ENCODE data around the gene NUDT9.
A peak's percentile ranks its signal among the peaks of the same experiment; 100 is the strongest.
"Not testable (repeated sequence)": the region's sequence is repeated elsewhere in the genome, so short reads cannot be mapped to it uniquely, and the experiment has no call there.

The NUDT9 gene

DNA sequence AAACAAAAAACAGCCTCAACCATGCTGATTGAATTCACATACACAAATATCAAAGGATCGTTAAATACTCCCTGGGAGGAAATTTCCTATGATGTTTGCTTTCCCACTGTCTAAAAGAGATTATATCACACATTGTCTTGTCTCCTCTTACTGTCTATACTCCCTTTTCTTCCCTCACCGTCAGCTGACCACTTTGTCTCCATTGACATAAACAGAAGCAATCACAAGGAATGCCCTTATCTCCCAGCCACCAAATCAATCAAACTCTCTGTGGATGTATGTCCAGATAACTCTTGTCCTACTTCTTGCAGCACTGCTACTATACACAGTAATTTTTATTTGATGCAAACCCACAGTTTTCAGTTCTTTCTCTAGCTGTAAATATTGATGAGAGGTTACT, 12.2 kb upstream of the NUDT9 start:
- no peak for DNase-seq

DNA sequence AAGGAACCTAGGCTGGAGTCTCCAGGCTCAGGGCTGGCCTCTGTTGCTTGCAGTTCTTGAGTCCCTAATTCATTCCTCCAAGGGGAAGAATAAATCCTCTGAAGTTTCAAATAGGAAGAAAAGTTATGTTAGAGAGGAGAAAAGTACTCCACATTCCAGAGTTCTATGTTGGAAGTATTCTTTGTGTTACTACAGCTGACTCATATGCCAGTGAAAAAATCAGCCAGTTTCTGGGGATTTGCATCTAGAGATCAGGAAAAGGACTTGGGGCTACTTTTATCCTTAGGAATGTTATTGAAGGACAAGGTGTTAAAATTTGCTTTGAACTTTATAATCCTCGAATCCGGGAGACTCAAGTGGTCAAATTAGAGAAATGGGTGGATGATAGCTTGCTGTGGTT, 11.7 kb upstream of the NUDT9 start:
- DNase-seq: no peak

DNA sequence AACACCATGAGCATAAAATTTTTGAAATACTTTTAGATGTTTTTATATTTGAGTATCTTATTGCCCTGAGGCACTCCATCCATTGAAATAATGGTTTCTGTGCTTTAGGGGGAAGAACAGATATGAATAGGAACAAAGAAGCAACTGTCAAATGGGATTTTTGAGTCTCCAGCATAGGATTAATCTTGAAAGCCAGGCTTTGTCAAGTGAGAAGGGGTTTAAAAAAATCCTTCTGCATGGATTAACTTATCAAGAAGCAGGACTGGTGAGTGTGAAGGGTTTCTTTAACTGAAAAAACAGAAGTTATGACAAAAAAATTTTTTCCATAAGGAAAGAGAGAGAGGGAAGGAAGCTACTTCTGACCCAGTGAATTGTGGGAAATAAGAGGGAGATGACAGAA, 7.6 kb upstream of the NUDT9 start:
- DNase-seq: no peak

DNA sequence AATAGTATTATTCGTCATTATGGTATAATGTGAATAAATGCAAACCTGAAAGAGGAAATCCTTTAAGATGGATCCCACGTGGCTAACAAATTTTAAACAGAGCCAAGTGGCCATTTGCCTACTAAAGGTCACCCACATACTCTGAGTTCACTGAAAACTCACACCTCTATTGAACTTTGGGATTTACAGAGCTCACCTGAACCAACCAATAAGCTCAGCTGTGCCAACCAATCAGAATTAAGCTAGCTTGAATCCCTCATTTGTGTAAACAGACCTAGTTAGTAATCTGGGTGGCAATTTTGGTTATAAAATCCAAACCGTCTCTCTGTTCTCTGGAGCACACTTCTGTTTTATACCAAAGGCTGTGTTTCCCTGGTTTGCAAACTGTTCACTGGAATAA, 5.4 kb upstream of the NUDT9 start:
- DNase-seq: no peak

DNA sequence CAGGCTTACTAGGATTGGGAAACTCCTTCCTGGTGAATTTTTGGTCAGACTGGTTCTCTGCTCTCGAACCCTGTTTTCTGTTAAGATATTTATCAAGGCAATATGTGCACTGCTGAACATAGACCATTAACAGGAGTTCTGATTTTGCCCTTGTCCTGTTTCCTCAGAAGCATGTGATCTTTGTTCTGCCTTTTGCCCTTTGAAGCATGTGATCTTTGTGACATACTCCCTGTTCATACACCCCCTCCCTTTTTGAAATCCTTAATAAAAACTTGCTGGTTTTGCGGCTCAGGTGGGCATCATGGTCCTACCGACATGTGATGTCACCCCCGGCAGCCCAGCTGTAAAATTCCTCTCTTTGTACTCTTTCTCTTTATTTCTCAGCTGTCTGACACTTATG, 4.0 kb upstream of the NUDT9 start:
- not testable (repeated sequence) for DNase-seq

DNA sequence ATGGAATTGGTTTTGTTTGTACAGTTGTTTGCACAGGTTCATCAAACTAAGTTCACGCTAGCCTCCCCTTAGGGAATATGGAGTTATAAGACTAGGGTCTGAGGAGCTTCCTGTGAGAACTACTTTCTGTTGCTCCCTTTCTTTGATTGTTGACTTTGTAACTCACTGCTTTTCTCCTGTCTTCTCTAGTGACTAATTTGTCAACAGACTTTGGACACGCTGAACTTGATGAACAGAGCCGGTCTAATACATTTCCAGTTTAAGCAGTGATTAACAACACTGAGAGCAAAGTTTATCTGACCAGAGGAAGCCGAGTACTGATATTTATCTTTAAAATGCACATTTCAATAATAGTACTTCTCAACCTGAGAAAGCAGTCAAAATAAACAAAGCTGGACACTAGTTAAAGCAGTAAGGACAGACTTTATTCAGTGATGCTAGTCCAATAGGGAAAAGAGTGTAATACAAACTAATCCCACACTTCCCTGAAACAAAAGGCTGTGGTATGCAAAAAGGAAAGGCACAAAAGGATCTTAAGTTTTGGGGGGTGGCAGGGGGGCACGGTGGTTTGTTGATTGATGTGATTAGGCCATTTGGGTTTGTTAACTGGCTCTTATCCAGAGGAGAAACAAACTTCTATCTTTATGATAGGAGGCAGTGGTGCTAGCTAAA, 2.7 kb upstream of the NUDT9 start:
- no peak for DNase-seq

DNA sequence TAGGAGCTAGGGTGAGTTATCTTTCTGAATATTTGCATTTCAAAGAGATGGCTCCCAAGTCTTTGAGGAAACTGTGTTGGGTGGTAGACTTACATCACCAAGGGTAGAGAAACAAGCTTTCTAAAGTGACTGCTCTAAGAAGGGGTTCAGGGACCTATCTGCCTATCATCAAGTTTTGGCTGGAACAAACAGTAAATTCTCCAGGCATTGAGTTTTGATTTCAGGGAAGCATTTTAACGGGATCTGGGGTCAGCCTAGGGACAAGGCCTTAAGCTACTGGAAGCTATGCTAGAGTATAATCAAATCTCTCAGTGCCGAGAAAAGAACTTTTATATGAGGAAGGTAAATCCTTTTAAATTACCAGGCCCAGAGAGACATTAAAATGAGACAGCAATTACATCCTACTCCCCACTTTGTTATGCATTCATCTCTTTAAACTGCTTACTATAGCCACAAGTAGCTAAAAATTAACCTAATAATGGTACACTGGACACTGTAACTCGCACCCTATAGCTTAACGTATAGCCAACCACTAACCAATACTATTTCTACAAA, 2.0 kb upstream of the NUDT9 start:
- DNase-seq: no peak

DNA sequence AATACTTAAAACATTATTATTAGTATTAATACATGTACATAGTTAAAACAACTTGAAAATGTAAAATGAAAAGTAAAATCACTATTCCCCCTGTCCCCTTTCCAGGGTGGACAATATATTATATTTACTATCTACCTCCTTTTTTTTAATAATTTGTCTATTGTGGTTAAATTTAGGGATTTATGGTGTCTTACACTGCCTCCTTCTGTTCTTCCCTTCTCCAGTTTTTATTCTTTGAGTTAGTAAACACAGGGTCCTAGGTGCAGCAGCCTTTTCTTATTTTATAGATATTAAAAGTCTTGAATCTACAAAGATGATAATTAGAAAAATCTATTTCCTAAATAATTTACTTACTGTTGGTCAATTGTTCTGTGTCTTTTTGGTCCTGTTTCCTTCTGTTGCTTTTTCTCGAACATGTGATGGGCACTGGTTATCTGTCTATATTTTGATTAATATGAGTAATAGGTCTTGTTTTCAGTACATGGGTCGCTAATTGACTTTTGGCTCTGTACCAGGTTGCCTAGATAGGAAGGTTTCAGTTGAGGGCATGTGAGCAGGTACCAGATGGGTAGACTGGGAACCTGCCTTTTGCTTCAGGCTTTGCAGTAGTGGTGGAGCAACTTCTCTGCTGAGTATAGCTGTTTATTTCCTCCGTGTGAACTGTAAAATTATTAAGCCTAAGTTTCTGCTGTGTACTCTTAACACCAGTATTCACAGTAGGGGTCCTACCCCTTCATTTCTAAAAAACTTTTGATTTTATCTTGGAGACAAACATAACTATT, 1.1 kb downstream of the NUDT9 start:
- DNase-seq: no peak

DNA sequence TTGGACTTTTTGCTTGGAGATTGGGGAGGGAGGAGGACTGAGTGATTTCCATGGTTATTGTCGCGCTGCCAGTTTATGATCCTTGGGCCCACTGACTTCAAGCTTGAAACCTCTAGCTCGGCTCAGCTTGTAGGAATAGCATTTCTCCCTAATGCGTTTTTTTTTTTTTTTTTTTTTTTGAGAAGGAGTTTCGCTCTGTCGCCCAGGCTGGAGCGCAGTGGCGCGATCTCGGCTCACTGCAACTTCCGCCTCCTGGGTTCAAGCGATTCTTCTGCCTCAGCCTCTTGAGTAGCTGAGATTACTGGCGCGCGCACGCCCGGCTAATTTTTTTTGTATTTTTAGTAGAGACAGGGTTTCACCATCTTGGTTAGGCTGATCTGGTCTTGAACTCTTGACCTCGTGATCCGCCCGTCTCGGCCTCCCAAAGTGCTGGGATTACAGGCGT, 1.7 kb downstream of the NUDT9 start:
- DNase-seq: not testable (repeated sequence)

DNA sequence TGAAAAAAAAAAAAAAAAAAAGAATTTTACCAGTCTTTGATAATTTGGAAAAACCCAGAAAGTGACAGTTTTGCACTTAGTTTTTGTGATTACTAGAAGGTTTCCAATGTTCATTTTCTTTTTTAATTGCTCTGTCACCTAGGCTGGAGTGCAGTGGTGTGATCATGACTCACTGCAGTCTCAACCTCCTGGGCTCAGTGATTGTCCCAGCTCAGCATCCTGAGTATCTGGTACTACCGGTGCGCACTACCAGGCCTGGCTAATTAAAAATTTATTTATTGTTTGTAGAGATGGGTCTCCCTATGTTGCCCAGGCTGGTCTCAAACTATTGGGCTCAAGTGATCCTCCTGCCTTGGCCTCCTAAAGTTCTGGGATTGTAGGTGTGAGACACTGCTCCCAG, 3.3 kb downstream of the NUDT9 start:
- no peak for DNase-seq

DNA sequence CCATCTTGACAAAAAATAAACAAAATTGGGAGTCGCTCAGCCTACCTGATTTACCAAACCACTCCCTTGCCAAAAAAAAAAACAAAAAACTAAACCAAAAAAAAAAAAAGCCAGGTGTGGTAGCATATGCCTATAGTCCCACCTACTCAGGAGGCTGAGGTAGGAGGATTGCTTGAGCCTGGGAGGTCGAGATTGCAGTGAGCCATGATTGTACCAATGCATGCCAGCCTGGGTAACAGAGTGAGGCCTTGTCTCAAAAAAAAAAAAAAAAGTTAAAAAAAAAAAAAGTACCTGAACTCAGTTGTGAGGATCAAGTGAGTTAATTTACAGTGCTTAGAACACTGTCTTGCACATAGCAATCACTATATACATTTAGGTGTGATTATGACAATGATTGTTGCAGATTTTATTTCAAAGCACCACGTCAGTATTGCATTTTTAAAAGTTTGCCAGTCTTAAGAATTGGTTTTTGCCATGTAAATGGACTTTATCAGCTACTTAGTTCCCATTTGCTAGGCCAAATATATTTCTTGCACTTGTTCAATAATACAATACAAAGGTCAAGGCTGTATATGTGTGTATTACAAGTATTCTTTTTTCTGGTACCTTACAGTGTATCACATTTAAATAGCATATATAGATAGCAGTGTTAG, 4.6 kb downstream of the NUDT9 start:
- no peak for DNase-seq

DNA sequence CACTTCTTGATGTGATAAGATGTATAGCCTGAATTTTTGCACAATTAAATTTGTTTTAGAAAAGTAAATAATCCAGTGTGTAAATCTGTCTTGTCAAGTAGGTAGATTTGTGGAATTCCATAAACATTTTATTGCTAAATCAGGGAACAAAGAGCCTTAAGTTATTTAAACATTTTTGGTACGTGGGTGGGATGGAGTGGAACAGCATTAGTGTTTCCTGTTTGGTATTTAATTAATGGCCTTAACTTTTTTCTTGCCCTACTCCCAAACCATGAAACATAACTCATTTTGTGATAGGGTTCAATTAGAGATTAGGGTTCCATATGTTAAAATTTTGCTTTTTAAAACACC, 5.1 kb downstream of the NUDT9 start:
- DNase-seq: no peak

DNA sequence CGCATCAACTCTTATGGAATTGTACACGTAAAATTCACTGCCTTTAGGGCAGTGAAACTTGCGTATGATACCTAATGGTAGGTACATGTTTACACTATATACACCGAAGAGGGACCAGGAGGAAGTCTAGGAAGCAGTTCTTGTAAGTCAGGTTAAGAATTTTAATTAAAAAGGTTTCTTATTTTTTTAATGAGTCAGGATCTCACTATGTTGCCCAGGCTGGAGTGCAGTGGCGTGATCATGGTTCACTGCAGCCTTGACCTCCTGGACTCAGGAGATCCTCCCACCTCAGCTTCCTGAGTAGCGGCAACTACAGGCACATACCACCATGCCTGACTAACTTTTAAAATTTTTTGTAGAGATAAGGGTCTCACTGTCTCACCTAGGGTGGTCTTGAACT, 6.6 kb downstream of the NUDT9 start:
- DNase-seq: no peak

DNA sequence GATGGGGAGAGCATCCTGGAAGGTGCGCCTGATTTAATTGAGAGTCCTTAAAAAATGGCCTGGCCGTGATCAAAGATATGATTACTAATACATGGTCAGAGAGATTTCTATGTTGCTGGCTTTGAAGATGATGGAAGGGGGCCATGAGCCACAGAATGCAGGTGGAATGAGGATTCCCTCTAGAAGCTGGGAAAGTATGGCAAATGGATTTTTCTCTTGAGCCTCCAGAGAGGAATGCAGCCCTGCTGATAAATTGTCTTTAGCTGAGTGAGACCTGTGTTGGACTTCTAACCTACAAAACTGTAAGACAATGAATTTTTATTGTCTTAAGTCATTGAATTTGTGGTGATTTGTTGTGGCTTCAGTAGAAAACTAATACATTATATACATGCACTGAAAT, 7.7 kb downstream of the NUDT9 start:
- no peak for DNase-seq

DNA sequence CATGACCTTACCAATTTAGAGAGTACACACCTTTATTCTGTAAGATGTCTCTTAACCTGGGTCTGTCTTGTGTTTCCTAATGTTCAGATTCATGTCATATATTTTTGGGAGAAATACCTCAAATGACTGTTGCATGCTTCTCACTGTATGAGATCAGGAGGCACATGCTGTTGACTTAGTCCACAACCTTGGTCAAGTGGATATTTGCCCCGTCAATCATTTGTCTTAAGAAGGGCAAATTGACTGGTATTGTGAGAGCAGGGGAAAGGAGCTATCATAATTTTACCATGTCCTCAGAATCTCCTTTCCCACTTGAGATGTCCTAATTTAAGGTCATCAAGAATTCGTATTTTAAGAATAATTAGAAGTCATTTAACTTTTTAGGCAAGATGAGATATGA, 11.0 kb downstream of the NUDT9 start:
- no peak for DNase-seq

DNA sequence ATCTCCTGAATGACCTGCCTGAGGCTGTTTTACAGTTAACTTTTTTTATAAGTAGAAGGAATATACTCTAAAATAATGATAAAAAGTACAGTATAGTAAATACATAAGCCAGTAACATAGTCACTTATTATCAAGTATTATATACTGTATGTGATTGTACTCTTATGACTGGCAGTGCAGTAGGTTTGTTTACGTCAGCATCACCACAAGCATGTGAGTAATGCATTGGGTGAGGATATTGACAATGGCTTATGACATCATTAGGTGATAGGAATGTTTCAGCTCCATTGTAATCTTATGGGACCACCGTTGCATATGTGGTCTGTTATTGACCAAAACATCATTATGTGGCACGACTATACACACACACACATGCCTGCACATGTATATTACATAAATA, 20.5 kb downstream of the NUDT9 start:
- no peak for DNase-seq

DNA sequence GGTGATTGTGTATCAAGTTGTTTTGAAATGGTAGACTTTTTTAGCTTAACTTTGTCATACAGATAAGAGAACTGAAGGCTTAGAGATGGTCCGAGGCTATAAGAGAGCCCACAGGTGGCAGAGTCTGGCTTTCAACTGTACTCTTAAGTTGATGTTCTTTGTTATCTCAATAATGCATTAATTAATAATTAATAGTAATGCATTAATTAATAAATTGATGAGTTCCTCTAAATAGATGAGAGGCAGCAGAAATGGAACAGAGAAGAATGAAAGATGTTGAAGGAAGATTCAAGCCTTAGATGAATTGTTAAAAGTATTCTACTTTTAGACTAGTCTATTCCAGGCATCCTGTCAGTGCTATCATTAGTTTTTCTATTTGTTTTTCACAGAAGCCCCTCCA, 22.4 kb downstream of the NUDT9 start:
- no peak for DNase-seq

DNA sequence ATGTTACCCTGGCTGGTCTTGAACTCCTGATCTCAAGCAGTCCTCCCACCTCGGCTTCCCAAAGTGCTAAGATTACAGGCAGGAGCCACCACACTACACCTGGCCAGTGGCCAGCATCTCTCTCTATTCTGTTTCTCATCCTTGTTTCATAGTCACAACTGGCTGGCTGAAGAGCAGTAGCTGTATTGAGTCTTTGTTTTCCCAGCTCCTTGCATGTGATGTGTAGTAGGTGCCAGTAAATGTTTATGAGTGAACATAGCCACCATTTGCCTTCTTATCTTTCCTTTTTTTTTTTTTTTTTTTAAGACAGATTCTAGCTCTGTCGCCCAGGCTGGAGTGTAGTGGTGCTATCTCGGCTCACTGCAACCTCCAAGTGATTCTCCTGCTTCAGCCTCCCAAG, 23.6 kb downstream of the NUDT9 start:
- no peak for DNase-seq

DNA sequence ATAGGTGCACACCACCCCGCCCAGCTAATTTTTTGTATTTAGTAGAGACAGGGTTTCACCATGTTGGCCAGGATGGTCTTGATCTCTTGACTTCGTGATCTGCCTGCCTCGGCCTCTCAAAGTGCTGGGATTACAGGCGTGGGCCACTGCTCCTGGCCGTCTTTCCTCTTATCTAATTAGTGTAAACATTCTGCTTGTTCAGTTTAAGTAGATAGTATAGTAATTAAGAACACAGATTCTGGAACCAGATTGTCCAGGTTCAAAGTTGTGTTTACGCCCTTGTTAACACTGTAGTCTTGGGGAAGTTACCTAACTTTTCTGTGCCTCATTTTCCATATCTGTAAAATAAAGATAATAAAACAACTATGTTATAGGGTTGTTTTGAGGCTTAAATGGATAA, 24.0 kb downstream of the NUDT9 start:
- not testable (repeated sequence) for DNase-seq

DNA sequence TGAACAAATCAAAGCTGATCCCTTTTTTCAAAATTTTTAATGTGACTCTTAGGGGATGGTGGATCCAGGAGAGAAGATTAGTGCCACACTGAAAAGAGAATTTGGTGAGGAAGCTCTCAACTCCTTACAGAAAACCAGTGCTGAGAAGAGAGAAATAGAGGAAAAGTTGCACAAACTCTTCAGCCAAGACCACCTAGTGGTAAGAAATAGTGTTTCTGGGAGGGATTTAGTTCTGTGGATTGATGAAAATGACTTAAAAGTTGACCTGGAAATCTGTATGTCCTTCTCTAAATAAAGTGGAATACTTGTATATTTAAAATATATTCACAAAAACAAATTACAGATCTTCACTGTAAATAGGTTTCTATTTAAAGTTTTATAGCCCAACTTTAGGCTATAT, 29.2 kb downstream of the NUDT9 start:
- DNase-seq: no peak

DNA sequence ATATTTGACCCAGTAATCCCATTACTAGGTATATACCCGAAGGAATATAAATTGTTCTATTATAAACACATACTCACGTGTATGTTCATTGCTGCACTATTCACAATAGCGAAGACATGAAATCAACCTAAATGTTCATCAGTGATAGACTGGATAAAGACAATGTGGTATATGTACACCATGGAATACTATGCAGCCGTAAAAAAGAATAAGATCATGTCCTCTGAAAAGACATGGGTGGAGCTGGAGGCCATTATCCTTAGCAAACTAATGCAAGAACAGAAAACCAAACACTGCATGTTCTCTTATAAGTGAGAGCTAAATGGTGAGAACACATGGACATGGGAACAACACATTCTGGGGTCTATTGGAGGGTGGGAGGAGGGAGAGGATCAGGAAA, 36.5 kb downstream of the NUDT9 start:
- DNase-seq: no peak

DNA sequence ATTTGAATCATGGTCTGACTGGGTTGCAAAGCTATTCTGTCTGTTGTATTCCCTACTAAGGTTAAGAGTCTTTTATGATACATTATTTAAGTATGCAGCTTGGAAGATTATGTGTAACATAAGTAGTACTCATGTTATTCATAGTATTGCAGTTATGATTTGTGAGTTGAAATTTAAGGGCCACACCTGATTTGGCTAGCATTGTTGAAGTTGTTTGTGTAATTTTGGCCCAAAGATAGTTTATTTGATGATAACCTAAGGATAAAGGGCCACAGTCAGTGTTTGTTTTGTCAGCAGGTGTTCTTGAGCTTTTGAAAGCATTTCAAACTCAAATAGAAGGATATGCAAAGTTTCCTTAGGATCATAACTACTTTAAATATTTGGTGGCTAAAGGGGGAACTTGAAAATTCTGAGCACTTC, 38.9 kb downstream of the NUDT9 start:
- no peak for DNase-seq

DNA sequence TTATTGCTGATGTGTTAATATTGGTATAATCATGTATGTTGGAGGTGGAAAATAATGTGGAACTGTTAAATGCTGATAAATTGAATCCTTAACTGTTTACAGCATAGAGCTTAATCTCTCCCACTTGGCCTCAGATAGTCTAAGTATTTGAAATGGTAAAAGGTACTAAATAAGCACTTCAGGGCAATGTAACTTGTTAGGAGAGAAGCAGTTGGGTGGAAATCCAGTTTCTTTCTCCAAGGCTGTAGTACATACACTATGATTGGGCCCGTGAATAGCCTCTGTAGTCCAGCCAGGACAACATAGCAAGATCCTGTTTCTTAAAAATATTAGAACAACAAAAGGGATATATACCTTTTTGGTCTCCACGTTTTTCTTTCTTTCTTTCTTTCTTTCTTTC, 39.7 kb downstream of the NUDT9 start:
- no peak for DNase-seq

DNA sequence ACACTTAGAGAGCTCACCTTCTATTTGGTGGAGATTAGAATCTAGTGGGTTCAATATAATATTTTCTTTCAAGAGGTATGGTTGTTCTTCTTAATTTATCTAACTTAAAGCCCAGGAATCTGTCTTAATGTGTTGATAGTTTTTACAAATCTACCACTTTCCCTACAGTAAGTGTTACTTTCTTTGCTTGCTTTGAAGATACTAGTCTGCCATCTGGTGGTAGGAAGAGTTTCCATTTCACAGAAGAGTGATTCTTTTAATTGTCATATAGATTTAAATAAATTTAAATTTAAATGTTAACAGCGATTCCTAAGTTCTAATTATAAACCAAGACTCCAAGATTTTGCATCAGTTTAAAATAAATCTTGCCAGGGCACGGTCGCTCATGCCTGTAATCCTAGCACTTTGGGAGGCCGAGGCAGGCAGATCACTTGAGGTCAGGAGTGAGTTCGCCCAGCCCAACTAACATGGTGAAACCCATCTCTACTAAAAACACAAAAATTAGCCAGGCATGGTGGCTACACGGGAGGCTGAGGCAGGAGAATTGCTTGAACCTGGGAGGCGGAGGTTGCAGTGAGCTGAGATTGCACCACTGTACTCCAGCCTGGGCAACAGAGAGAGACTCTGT, 43.5 kb downstream of the NUDT9 start:
- peak; percentile 14 for DNase-seq

All from SHP77 treated with DMSO at 0.1 percent for 48 hours (cell line).